HUES48 (cell line): ENCODE measurements around the gene USP24.
"Not testable (repeated sequence)": the region's sequence is repeated elsewhere in the genome, so short reads cannot be mapped to it uniquely, and the experiment has no call there.

Source experiments
- H3K27ac ChIP-seq: one replicate; pipeline ENCODE4 v1.7.0; 2013; ENCODE audit warnings: low read depth, low read length, inconsistent platforms
- H3K27me3 ChIP-seq: 2 replicates; pipeline ENCODE4 v1.6.1; 2013; ENCODE audit warnings: mild to moderate bottlenecking, low read length; ENCODE audit not compliant: control insufficient read depth, insufficient read depth
- H3K36me3 ChIP-seq: 2 replicates; pipeline ENCODE4 v1.6.1; 2013; ENCODE audit warnings: low read length; ENCODE audit not compliant: control insufficient read depth, insufficient read depth
- H3K4me1 ChIP-seq: 2 replicates; pipeline ENCODE4 v1.6.1; 2013; ENCODE audit warnings: mild to moderate bottlenecking, low read length; ENCODE audit not compliant: control insufficient read depth, insufficient read depth
- H3K4me3 ChIP-seq: 2 replicates; pipeline ENCODE4 v1.5.1; 2013; ENCODE audit warnings: mild to moderate bottlenecking, low read depth, low read length
- H3K9ac ChIP-seq: 2 replicates; pipeline ENCODE4 v1.6.1; 2013; ENCODE audit warnings: mild to moderate bottlenecking, low read depth, low read length, moderate library complexity
- H3K9me3 ChIP-seq: 2 replicates; pipeline ENCODE4 v1.6.1; 2013; ENCODE audit warnings: low read length; ENCODE audit not compliant: control insufficient read depth, insufficient read depth

The USP24 gene

DNA sequence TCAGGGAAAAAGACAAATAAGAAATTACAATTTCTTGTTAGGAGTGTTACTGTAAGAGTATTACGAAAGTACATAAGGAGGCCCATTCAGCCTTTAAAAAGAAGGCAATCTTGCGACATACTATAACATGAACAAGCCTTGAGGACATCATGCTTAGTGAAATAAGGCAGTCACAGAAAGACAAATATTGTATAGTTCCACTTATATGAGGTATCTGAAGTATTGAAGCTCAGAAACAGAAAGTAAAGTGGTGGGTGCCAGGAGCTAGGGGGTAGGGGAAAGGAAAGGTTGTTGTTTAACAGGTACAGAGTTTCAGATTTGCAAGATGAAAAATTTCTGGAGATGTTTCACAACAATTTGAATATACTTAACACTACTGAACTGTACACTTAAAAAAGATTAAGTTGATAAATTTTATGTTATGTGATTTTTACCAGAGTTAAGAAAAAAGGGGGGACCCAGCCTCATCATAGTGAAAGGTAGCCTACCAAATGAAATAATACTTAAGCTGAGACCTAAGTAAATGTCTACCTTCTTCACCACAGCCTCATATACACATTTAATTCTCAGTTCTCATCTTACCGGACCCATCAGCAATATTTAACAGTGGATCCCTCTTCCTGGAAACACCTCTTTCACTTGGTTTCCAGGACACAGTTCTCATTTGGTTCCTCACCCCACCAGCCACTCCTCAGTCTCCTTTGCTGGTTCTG lies 19.5 kb downstream of the USP24 start:
- no peak overlapping the region for H3K4me3 ChIP-seq
- H3K4me1 ChIP-seq: peaks cover 7% of the 10 kb centered on the region; the same call in 1 of the 2 replicates
- no peaks in the 10 kb centered on the region for H3K27me3 ChIP-seq
- no peaks in the 10 kb centered on the region for H3K9me3 ChIP-seq
- H3K9ac ChIP-seq: no peak overlapping the region
- peaks cover 12% of the 10 kb centered on the region; the same call in 1 of the 2 replicates for H3K36me3 ChIP-seq
- no peak overlapping the region for H3K27ac ChIP-seq

DNA sequence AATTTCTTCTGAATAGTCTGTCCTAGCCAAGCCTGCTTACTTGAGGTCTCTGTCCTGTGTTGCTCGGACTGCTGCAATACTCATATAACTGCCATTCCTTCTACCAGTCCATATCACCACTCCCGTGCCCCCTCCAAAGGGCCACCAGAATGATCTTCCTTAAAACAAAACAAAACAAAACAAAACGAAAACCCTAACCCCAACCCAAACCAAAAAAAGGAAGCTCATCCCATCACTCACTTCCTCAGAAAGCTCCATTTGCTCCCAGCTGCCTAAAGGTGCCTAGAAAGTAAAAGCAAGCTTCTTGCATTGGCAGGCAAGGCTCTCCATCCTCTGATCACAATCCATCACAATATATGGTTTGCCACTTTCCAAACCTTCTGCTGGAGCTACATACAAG lies 20.3 kb downstream of the USP24 start:
- H3K36me3 ChIP-seq: peaks cover 12% of the 10 kb centered on the region; the same call in 1 of the 2 replicates
- no peak overlapping the region for H3K27ac ChIP-seq
- no peaks in the 10 kb centered on the region for H3K9me3 ChIP-seq
- H3K4me3 ChIP-seq: no peak overlapping the region
- peaks cover 7% of the 10 kb centered on the region; the same call in 1 of the 2 replicates for H3K4me1 ChIP-seq
- H3K27me3 ChIP-seq: no peaks in the 10 kb centered on the region
- no peak overlapping the region for H3K9ac ChIP-seq

DNA sequence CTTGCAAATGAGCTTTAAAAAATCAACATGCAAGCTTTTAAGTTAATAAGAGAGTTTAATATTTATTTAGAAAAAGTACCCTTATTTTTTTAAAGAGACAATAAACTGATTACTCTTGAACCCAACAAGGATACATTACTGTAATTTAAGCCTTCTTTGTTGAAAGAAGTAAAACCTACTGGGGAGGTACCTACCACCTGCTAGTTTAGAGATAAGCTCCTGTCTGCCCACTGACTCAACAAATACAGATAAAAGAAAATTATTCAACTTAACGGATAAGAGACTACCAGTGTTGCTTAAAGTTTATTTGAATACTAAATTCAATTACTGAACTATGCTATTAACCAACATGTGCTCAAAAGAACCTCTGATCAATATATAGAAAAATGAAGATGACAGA lies 23.1 kb downstream of the USP24 start:
- no peak overlapping the region for H3K4me3 ChIP-seq
- no peaks in the 10 kb centered on the region for H3K9me3 ChIP-seq
- peaks cover 7% of the 10 kb centered on the region; the same call in 1 of the 2 replicates for H3K4me1 ChIP-seq
- no peak overlapping the region for H3K27ac ChIP-seq
- H3K27me3 ChIP-seq: no peaks in the 10 kb centered on the region
- H3K36me3 ChIP-seq: peaks cover 3% of the 10 kb centered on the region; the same call in 1 of the 2 replicates
- H3K9ac ChIP-seq: no peak overlapping the region

DNA sequence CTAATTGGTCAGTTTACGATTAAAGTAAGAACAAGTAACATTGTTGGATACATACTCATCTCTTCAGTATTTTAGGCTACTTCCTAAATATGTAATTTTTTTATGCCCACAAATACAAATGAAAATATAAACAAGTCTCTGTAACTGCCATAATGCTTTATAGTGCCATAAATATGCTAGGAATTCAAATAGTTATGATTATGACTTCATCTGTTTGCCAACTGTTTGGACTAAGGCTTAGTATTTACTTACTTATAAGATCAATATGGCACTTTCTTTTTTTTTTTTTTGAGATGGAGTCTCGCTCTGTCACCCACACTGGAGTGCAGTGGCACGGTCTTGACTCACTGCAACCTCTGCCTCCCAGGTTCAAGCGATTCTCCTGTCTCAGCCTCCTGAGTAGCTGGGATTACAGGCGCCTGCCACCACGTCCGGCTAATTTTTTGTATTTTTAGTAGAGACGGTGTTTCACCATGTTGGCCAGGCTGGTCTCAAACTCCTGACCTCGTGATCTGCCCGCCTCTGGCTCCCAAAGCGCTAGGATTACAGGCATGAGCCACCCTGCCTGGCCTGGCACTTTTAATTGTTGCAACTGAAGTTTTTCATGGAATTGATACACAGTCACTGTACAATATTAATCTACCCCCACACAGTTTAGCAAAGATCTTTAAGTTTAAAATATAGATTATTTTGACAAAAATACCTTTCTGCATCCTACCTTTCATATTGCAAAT lies 23.8 kb downstream of the USP24 start:
- H3K27me3 ChIP-seq, H3K36me3 ChIP-seq, H3K4me3 ChIP-seq, H3K9me3 ChIP-seq, H3K27ac ChIP-seq, H3K4me1 ChIP-seq, H3K9ac ChIP-seq: not testable (repeated sequence)

DNA sequence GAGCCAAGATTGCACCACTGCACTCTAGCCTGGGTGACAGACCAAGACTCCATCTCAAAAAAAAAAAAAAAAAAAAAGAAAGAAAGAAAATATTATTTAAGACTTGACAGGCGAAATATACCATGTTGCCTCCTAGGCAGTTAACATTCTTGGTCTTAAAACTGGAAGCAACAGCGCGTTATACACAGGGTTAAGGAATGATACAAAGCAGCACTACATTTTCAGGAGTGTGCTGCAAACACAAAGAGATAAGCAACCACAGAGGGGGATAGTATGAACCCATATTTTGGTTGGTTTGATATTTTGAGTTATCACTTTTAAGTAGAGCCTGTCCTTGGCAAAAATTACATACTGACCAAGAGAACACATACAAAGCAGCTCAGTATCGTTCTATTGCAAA lies 25.1 kb downstream of the USP24 start:
- no peak overlapping the region for H3K27ac ChIP-seq
- peaks cover 7% of the 10 kb centered on the region; the same call in 1 of the 2 replicates for H3K4me1 ChIP-seq

DNA sequence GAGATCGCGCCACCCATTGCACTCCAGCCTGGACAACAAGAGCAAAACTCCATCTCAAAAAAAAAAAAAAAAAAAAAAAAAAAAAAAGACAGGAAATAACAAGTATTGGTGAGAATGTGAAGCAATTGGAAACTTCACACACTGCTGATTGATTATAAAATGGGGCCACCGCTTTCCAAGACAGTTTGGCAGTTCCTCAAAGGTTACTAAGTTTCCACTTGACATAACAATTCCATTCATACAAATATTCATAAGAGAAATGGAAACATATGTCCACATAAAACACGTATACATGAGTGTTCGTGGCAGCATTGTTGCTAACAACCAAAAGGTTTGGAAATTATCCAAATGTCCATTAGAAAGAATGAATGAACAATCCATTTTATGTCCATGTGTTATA lies 26.3 kb downstream of the USP24 start:
- Histone ChIP-seq H3K9ac (no peak overlapping the region), H3K9me3 (no peaks in the 10 kb centered on the region), H3K27me3 (no peaks in the 10 kb centered on the region), H3K4me1 (no peaks in the 10 kb centered on the region), H3K36me3 (no peaks in the 10 kb centered on the region), H3K4me3 (no peak overlapping the region), H3K27ac (no peak overlapping the region)

More for the DNA sequence above, 25.1 kb downstream of the USP24 start:
- H3K27me3 ChIP-seq: no peaks in the 10 kb centered on the region
- no peaks in the 10 kb centered on the region for H3K9me3 ChIP-seq
- no peak overlapping the region for H3K4me3 ChIP-seq
- 0 out of 2 replicates have a peak, but pooled peaks cover 2% of the 10 kb centered on the region for H3K36me3 ChIP-seq
- H3K9ac ChIP-seq: no peak overlapping the region

DNA sequence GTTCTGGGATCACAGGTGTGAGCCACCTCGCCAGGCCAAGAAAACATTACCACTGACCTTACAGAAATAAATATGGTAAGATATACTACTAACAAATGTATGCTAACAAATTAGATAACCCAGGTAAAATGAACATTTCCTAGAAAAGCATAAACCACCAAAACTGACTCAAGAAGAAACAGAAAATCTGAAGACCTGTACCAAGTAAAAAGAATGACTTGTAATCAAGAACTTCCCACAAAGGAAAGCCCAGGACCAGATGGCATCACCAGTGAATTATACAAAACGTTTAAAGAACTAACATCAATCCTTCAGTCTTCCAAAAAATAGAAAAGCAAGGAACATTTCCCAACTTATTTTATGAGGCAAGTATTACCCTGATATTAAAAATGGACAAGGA lies 29.3 kb downstream of the USP24 start:
- Histone ChIP-seq H3K4me1 (no peaks in the 10 kb centered on the region), H3K9ac (no peak overlapping the region), H3K36me3 (no peaks in the 10 kb centered on the region), H3K9me3 (no peaks in the 10 kb centered on the region), H3K27me3 (no peaks in the 10 kb centered on the region), H3K27ac (no peak overlapping the region), H3K4me3 (no peak overlapping the region)

DNA sequence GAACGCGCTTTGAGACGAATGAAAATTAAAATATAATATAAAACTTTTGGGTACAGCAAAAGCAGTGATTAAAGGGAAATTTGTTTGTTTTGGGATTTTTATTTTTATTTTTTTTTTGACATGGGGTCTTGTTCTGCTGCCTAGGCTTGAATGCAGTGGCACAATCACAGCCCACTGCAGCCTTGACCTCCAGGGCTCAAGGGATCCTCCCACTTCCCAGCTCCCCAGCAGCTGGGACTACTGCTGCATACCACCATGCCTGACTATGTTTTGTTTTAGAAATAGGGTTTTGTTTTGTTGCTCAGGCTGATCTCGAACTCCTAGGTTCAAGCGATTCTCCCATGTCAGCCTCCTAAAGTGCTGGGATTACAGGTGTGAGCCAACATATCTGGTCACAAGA lies 30.3 kb downstream of the USP24 start:
- H3K9ac ChIP-seq: no peak overlapping the region
- H3K36me3 ChIP-seq: no peaks in the 10 kb centered on the region
- H3K27me3 ChIP-seq: no peaks in the 10 kb centered on the region
- H3K9me3 ChIP-seq: no peaks in the 10 kb centered on the region
- no peak overlapping the region for H3K4me3 ChIP-seq
- H3K4me1 ChIP-seq: no peaks in the 10 kb centered on the region
- H3K27ac ChIP-seq: no peak overlapping the region

DNA sequence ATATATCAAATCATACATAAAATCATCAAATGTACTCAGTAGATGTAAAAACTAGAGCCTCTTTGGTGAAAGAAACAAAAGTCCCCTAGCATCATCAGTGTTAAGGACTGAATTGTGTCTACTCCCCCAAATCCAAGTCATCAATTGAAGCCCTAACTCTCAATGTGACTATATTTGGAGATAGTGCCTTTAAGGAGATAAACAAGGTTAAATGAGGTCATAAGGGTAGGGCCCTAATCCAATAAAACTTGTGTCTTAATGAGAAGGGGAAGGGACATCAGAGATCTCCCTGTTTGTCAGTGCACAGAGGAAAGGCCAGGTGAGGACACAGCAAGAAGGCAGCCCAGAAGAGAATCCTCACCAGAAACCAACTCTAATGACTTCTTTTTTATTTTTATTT lies 33.5 kb downstream of the USP24 start:
- Histone ChIP-seq H3K36me3 (peaks cover 5% of the 10 kb centered on the region; the same call in 1 of the 2 replicates), H3K27ac (no peak overlapping the region), H3K4me3 (no peak overlapping the region), H3K9me3 (no peaks in the 10 kb centered on the region), H3K9ac (no peak overlapping the region), H3K27me3 (no peaks in the 10 kb centered on the region), H3K4me1 (no peaks in the 10 kb centered on the region)

DNA sequence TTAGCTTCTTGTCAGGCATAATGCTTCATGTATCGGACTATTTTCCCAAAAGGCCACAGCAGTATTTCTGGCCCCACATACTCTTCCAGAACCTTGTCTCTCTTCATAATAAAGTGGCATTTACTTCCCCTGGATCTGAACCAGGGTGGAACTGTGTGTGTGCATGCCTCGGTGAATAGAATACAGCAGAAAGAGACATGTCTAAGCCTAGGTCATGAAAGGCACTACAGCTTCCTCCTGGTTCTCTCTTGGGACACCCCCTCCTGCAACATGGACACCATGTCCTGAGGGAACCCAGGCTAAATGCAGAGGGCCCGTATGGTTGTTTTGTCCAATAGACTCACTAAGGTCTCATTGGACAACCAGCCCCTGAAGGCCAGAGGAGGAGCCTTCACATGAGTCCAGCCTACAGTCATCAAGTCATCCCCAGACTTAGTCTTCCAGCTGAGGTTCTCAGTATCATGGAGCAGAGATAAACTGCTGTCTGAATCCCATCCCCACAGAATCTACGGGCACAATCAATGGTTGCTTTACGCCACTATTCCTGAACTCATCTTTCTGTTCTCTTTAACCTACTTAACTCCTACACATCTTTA lies 35.0 kb downstream of the USP24 start:
- H3K9me3 ChIP-seq: no peaks in the 10 kb centered on the region
- H3K9ac ChIP-seq: no peak overlapping the region
- no peak overlapping the region for H3K4me3 ChIP-seq
- no peak overlapping the region for H3K27ac ChIP-seq
- H3K36me3 ChIP-seq: peaks cover 14% of the 10 kb centered on the region; the same call in 1 of the 2 replicates
- H3K27me3 ChIP-seq: no peaks in the 10 kb centered on the region
- H3K4me1 ChIP-seq: no peaks in the 10 kb centered on the region
